SK-N-SH (cell line): Measurements from ENCODE around the gene RGL4.

Source experiments
- EZH2phosphoT487 ChIP-seq: fragments of 200-600 bp; sonication (generic); IDR thresholded peaks from 2 replicates; pipeline ENCODE4 v1.6.1; 2017; ENCODE audit warnings: low read depth, mixed run types, mild to moderate bottlenecking, antibody characterized with exemption, moderate library complexity, borderline replicate concordance
- FOXJ3 ChIP-seq: sonication (generic); formaldehyde crosslinking; IDR thresholded peaks from 2 replicates; pipeline ENCODE4 v1.5.1; 2020; ENCODE audit warnings: mild to moderate bottlenecking, missing genetic modification reagents
- PBX3 ChIP-seq: IDR thresholded peaks from 2 replicates; pipeline ENCODE4; 2012
- POLR2AphosphoS5 ChIP-seq: IDR thresholded peaks from 2 replicates; pipeline ENCODE4 v1.6.1; 2012; ENCODE audit warnings: low read depth, low read length
- RAD21 ChIP-seq: IDR thresholded peaks from 2 replicates; pipeline ENCODE4 v1.6.1; 2012; ENCODE audit warnings: mild to moderate bottlenecking, low read length
- SMC3 ChIP-seq: IDR thresholded peaks from 2 replicates; pipeline ENCODE4 v1.6.1; 2012; ENCODE audit warnings: low read depth, low read length, improper control_type of control experiment
- TAF1 ChIP-seq: IDR thresholded peaks from 2 replicates; pipeline ENCODE4 v1.6.1; 2012; ENCODE audit warnings: low read depth, mild to moderate bottlenecking, low read length, moderate library complexity, borderline replicate concordance
- TEAD4 ChIP-seq: IDR thresholded peaks from 2 replicates; pipeline ENCODE4 v1.4.0; 2012; ENCODE audit warnings: mild to moderate bottlenecking, borderline replicate concordance; ENCODE audit not compliant: insufficient read depth
- TF ChIP-seq, protein P1 (sequence below): fragments of 200-600 bp; sonication (generic); IDR thresholded peaks from 2 replicates; pipeline ENCODE4 v1.6.1; 2017; ENCODE audit warnings: antibody characterized with exemption, mild to moderate bottlenecking, moderate library complexity
- TF ChIP-seq, protein P2 (sequence below): IDR thresholded peaks from 2 replicates; pipeline ENCODE4 v1.6.1; 2012; ENCODE audit warnings: mild to moderate bottlenecking, low read depth, low read length, moderate library complexity
- TF ChIP-seq, protein P3 (sequence below): IDR thresholded peaks from 2 replicates; pipeline ENCODE4 v1.4.0; 2012; ENCODE audit warnings: low read depth

- TF ChIP-seq, protein P1, sequence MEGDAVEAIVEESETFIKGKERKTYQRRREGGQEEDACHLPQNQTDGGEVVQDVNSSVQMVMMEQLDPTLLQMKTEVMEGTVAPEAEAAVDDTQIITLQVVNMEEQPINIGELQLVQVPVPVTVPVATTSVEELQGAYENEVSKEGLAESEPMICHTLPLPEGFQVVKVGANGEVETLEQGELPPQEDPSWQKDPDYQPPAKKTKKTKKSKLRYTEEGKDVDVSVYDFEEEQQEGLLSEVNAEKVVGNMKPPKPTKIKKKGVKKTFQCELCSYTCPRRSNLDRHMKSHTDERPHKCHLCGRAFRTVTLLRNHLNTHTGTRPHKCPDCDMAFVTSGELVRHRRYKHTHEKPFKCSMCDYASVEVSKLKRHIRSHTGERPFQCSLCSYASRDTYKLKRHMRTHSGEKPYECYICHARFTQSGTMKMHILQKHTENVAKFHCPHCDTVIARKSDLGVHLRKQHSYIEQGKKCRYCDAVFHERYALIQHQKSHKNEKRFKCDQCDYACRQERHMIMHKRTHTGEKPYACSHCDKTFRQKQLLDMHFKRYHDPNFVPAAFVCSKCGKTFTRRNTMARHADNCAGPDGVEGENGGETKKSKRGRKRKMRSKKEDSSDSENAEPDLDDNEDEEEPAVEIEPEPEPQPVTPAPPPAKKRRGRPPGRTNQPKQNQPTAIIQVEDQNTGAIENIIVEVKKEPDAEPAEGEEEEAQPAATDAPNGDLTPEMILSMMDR: no peak
- TF ChIP-seq TEAD4 (no peak), RAD21 (no peak), FOXJ3 (CRISPR knock-in tag) (no peak), TAF1 (no peak), PBX3 (no peak), SMC3 (no peak), POLR2AphosphoS5 (no peak), EZH2phosphoT487 (no peak)
- TF ChIP-seq, protein P2, sequence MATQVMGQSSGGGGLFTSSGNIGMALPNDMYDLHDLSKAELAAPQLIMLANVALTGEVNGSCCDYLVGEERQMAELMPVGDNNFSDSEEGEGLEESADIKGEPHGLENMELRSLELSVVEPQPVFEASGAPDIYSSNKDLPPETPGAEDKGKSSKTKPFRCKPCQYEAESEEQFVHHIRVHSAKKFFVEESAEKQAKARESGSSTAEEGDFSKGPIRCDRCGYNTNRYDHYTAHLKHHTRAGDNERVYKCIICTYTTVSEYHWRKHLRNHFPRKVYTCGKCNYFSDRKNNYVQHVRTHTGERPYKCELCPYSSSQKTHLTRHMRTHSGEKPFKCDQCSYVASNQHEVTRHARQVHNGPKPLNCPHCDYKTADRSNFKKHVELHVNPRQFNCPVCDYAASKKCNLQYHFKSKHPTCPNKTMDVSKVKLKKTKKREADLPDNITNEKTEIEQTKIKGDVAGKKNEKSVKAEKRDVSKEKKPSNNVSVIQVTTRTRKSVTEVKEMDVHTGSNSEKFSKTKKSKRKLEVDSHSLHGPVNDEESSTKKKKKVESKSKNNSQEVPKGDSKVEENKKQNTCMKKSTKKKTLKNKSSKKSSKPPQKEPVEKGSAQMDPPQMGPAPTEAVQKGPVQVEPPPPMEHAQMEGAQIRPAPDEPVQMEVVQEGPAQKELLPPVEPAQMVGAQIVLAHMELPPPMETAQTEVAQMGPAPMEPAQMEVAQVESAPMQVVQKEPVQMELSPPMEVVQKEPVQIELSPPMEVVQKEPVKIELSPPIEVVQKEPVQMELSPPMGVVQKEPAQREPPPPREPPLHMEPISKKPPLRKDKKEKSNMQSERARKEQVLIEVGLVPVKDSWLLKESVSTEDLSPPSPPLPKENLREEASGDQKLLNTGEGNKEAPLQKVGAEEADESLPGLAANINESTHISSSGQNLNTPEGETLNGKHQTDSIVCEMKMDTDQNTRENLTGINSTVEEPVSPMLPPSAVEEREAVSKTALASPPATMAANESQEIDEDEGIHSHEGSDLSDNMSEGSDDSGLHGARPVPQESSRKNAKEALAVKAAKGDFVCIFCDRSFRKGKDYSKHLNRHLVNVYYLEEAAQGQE: no peak
- TF ChIP-seq, protein P3, sequence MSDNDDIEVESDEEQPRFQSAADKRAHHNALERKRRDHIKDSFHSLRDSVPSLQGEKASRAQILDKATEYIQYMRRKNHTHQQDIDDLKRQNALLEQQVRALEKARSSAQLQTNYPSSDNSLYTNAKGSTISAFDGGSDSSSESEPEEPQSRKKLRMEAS: no peak
These were observed at the start of gene RGL4 for GRCh38 chr22:23690713-23691112.
